Epidermal melanocyte (primary cell): ENCODE results near the gene OR5T1.

Experiments used
- DNase-seq: peaks from one replicate; pipeline ENCODE4 v3.0.0; 2011; ENCODE audit warnings: low spot score; ENCODE audit not compliant: insufficient read length

OR5T1 gene

GRCh38 chr11:56273854-56274253 lies at the start of gene OR5T1:
Gene OR5T1 (plus strand): TSS chr11:56274154. CDS start chr11:56275639, 1,485 bp downstream.
- DNase-seq = no peak

- DNase-seq = no peak
These were observed 39.8 kb upstream of the OR5T1 start, which contains the start of gene OR5T2 for GRCh38 chr11:56234155-56234554. Gene OR5T2 (minus strand): TSS chr11:56234255. CDS start chr11:56233062, 1,193 bp downstream.

GRCh38 chr11:56251954-56252353 lies 22.0 kb upstream of the OR5T1 start, which contains the start of gene OR5T3:
Gene OR5T3 (plus strand): TSS chr11:56252254. CDS start chr11:56252254, 0 bp downstream.
- no peak for DNase-seq

- no peak for DNase-seq
These were observed 2.9 kb upstream of the OR5T1 start for GRCh38 chr11:56271092-56271491.

- DNase-seq = no peak
These were observed 18.2 kb downstream of the OR5T1 start, which contains the start of gene OR8H1 for GRCh38 chr11:56292154-56292553. Gene OR8H1 (minus strand): TSS chr11:56292254. CDS start chr11:56291062, 1,192 bp downstream.

GRCh38 chr11:56296898-56297297 lies 22.9 kb downstream of the OR5T1 start:
- no peak for DNase-seq

- DNase-seq = no peak
These were observed 33.9 kb downstream of the OR5T1 start for GRCh38 chr11:56307836-56308235.

GRCh38 chr11:56314844-56315243 lies 40.9 kb downstream of the OR5T1 start, which contains the start of gene OR8K3:
Gene OR8K3 (plus strand): TSS chr11:56315144. CDS start chr11:56318307, 3,163 bp downstream.
- DNase-seq = no peak
